Stimulated activated CD8-positive, alpha-beta memory T cell treated with anti-CD3 and anti-CD28 coated beads, Interleukin-7, amount 100 ng/mL, for 1 hour (primary cell): ENCODE data around the gene MARCHF3.
"Not testable (repeated sequence)": the region's sequence is repeated elsewhere in the genome, so short reads cannot be mapped to it uniquely, and the experiment has no call there.

ENCODE experiments used
- DNase-seq, 2 donors: peaks; one replicate each; pipeline ENCODE4 v3.0.0-alpha.2; 2020; ENCODE audit warnings: low read depth in 2 of 2

Gene MARCHF3

GRCh38 chr5:127011961-127012644 is 18.3 kb downstream of the MARCHF3 start:
- DNase-seq, result no peak

- no peak for DNase-seq
Measured at GRCh38 chr5:127011153-127011552, 19.2 kb downstream of the MARCHF3 start.

DNA sequence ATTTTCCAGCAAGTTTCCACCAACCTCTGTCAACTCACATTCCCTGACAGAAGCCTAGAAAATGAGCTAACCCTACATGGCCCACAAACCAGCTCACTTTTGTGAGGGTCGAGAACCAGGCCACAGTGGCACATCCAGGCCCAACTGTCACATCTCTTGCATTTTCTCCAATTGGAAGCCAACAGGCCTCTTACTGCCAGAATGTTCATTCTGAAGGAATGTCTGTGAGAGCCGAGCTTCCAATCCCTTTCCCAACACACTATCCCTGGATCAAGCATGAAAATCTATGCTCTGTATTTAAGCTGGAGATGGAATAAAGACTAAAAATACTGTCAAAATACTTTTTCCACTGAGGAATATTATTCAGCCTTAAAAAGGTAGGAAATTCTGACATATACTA is 20.0 kb downstream of the MARCHF3 start:
- DNase-seq, result no peak

- DNase-seq, result no peak
Measured at GRCh38 chr5:127009784-127010183, 20.6 kb downstream of the MARCHF3 start.

DNA sequence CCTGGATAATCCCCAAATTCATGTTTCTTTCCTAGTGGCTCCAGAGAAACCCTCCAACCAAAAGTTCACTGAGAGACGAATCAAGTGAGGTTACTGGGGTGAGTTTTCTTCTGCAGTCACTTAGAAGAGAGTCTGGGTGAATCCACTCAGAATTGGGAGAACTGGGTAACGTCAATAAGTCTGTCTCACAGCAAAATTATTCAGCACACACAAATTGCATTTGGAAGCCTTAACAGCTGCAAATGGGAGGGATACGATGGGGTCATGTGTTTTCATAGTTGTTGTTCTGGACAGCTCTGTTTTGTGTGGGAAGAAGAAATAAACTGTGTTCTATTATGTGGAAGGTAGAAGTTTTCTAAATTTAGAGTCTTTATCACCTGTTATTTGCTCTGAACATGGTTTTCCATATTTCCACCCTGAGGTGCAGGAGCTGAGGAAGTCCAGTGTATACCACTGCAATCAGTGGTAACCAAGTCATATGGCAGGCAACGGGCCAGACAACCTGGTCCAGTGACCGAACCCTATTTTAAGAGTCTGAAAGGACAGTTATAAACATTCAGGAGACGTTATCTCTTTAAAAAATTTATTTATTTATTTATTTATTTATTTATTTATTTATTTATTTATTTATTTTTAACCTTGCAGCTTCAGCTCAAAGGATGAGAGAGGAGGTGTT is 21.9 kb downstream of the MARCHF3 start:
- DNase-seq, result no peak

- no peak for DNase-seq
Measured at GRCh38 chr5:127007522-127007921, 22.8 kb downstream of the MARCHF3 start.

GRCh38 chr5:127006744-127007143 is 23.6 kb downstream of the MARCHF3 start:
- no peak for DNase-seq

GRCh38 chr5:127005282-127005681 is 25.1 kb downstream of the MARCHF3 start:
- not testable (repeated sequence) for DNase-seq

- no peak for DNase-seq
Measured at GRCh38 chr5:127004721-127005120, 25.6 kb downstream of the MARCHF3 start.

- DNase-seq, result no peak
Measured at GRCh38 chr5:127003798-127004495, 26.4 kb downstream of the MARCHF3 start.

DNA sequence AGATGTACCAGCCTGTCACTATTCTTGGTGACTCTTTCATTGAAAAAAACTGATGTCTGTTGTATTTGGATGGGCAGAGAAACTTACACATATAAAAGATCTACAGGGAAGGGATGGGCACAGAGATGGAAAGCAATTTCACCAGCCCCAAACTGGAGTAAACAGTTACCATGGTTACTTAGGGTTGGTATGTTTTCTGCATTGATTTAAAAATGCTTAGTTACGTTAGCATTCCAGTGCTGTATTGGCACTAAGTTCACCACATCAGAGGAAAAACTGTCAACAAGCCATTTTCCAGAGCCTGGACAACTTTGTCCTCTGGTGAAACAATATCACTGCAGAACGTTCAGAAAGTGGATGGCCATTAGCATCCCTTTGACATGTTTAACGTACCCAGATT is 28.0 kb downstream of the MARCHF3 start:
- no peak for DNase-seq

DNA sequence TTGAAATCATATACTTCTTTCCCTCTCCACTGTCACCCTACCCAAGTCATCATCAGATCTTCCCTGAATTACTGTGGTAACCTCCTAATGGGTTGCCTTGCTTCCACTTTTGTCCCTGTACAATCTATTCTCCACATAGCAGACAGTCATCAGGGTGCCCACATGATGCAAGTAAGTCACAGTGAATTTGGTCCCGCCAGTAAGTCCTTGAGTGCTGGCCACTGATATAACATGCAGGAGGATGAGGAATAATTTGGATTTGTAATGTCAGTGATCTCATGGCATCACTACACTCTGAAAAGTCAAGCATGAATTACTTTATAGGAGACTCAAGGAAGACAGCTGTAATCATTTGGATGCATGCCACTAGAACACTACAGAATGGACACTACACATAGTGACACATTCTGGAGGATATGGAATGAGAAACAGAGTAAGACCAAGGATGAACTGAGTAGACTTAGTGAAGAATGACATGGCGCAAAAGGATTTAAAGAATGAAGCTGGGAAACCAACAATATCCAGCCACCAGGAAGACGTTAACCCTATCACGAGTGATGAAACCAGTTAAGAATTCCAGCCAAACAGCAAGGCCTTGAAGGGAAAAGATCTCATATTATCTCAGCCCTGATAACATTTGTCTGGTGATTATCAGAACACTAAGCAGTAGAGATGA is 28.6 kb downstream of the MARCHF3 start:
- DNase-seq, result no peak

GRCh38 chr5:126998895-126999570 is 31.3 kb downstream of the MARCHF3 start:
- DNase-seq, result no peak

DNA sequence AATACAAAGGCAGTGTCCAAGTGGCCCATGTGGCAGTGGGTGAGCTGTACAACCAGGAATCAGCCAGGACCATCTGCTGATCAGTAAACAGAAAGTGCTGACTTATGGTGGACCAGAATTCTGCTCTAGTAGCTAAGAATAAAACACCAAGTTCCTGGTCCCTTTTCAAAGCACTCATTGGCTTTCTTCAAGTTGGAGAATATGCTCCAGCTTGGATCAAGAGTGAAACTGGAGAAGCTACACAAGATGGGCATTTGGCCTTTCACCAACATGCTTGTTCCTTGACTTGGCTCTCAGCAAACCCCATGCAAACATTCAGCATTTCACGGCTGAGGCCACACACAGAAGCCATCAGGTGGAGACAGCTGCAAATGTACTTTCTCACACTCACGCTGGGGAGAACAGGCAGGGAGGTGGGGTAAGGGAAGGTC is 32.1 kb downstream of the MARCHF3 start:
- no peak for DNase-seq

DNA sequence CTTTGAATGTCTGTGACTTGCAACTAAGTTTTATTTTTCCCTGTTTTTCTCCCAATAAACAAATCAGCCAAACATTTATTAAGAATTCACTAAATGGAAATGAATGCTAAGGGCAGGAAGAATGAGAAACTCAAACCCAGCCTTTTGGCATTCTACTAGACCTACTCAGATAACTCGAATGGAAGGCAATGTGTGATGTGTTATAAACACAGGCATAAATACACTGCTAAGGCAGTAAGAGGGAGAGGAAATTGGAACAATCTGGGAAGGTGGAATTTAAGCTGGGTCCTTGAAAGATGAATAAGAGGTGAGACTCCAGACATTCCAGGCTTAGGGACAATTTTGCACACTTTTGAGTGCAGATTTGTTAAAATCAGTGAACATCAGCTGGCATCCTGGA is 34.7 kb downstream of the MARCHF3 start:
- no peak for DNase-seq

- DNase-seq, result no peak
Measured at GRCh38 chr5:126995039-126995438, 35.3 kb downstream of the MARCHF3 start.

DNA sequence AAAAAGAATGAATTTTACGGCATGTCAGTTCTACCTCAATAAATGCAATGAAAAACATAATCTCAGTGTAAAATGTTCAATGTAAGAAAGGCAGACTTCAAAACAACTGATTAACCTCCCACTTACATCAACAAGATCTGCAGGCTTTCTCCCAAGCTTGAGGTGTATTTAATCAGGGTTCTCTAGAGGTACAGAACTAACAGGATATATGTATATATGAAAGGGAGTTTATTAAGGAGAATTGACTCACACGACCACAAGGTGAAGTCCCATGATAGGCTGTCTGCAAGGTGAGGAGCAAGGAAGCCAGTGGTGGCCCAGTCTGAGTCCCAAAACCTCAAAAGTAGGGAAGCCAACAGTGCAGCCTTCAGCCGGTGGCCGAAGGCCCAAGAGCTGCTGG is 35.9 kb downstream of the MARCHF3 start:
- no peak for DNase-seq

GRCh38 chr5:126988021-126988569 is 42.3 kb downstream of the MARCHF3 start:
- DNase-seq, result no peak

- DNase-seq, result no peak
Measured at GRCh38 chr5:126987271-126987899, 43.0 kb downstream of the MARCHF3 start.

DNA sequence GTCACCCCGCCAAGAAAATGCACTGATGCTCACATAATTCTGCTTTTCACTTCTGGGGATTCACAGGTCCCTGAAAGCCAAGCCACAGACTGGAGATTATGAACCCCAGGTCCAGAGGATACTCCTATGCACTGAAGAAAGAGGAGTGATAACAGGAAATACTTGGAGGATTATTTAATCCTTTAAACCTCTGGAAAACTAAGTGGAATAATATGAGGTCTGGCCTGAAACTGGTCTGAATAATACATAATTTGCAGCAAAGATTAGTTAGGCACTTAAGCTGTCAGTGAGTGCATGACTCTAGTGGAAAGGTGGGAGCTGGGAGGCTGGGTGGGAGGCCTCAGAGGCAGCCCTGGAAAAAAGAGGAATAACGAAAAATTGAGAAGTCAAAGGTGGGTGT is 45.7 kb downstream of the MARCHF3 start:
- no peak for DNase-seq

DNA sequence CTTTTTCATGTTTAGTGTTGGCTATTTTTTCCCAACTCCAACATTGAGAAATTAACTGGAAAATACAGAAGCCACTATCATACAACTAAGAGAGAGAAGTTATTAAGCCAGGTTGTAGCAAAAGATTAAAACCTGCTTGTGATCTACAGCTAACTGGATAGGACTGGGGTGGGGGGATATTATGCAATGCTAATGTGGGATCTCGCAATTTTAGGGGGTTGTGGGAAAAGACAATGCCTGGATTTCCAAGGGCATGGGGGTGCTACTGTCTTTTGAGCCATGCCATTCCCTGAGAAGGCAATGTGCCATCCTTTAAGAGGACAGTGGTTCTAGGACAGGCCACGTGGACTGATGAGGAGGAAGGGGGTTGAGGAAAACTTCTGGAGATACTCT is 46.5 kb downstream of the MARCHF3 start:
- no peak for DNase-seq
